Stimulated activated CD4-positive, alpha-beta T cell treated with anti-CD3 and anti-CD28 coated beads, TNF-alpha, amount 100 ng/mL, for 1 hour (primary cell): Measurements from ENCODE around the gene CLDND1.

Experiments
- DNase-seq, 3 donors: peaks; one replicate each; pipeline ENCODE4 v3.0.0-alpha.2; 2020; ENCODE audit warnings: low read depth in 3 of 3, low spot score in 1 of 3

The CLDND1 gene

DNA sequence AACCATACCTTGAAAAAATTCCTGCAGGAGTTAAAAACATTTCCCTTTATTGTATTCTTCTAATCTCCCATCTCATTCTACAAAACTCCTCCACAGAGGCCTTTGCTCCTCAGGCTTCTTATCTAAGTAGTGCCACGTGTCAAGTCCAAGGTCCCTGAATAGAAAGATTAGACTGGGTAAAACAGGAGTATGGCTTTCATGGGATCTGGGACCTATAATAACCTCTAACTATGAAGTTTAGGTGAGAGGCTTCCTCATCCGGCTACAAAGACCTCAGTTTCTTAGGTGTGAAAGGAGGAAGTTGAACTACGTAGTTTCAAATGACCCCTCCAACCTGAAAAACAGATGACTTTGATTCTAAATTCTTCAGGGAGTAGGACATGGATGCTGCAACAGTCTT lies 29.1 kb upstream of the CLDND1 start:
- no peak for DNase-seq

GRCh38 chr3:98551236-98551635 lies 28.5 kb upstream of the CLDND1 start:
- DNase-seq, result no peak

GRCh38 chr3:98550833-98551232 lies 28.1 kb upstream of the CLDND1 start:
- no peak for DNase-seq

GRCh38 chr3:98548544-98548943 lies 25.8 kb upstream of the CLDND1 start:
- DNase-seq, result no peak

DNA sequence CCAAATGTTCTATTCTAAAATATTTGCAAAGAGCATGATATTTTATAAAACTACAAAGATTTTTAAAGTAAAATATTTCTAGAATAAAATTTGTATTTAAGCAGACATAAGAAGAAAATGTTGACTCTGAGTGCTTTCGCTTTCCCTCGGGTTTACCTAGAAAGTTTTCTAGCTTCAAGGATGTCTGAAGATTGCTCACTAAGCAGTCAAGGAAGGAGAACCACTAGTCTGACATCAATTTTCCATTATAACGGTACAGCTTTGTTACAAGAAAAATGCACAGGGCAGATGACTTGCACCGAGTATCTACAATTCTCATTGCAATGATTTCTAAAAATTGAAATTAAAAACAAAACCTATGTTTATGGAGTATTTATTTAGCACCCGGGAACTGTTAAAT lies 23.2 kb upstream of the CLDND1 start:
- no peak for DNase-seq

- no peak for DNase-seq
These were observed 19.9 kb upstream of the CLDND1 start for GRCh38 chr3:98542623-98543022.

DNA sequence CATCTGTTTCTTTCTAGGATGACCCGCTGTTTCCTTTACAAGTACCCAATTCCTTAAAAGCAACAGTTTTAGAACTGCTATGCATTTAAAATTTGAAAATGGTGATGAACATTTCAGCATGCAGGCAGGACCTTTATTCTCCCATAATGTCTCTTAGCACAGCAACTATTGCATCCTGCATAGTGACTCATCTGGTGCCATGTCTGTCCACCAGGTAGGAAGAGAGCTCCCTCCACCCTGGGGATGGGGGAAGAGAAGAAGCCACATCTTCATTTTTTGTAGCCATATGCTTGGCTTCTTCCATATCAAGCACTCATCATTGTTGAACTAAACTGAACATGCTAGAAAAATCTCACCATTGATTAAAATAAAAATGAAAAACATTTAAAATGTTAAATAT lies 19.0 kb upstream of the CLDND1 start:
- DNase-seq, result no peak

GRCh38 chr3:98540346-98540745 lies 17.6 kb upstream of the CLDND1 start:
- no peak for DNase-seq

DNA sequence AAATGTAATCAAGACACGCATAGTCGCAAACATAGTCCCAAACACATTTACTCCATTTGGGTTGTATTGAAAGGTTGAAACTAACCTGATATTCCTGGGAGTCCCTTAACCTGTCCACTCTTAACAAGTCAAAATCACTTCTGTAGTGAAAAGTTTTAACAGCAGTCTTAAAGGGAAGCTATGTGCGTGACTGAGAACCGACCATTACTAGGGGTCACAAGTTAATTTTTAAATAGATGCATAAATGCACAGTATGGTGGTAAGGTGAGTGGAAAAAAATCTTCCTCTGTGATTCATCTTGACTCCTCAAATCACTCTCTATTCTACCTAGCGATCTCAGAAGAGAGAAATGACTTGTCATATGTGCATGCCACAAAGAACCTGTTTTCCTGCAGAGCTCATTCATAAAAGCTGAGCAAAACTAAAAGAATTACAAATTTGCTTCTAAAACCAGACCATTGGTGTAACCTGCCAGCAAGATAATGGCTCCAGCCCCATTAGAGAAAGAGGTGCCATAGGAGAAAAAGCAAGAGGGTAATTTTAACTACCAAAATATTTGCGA lies 13.8 kb upstream of the CLDND1 start:
- no peak for DNase-seq

DNA sequence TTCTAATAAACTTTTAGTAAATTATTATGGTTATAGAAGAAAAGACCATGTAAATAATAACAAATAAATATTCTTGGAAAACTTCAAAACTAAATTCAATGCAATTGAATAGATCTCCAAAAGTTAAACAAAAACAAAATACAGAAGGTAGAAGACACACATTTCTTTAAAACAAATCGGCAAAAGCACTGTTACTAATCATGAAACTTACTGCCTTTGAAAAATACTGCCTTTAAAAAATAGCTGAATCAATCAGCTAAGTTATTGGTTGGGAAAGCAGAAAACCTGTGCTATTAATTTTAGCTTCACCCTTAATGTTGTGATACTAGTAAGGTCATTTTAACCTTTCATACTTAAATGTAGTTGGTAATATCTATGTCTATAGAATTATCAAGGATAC lies 12.0 kb upstream of the CLDND1 start:
- no peak for DNase-seq

- DNase-seq, result no peak
These were observed 11.5 kb upstream of the CLDND1 start for GRCh38 chr3:98534168-98534567.

- DNase-seq, result no peak
These were observed 10.2 kb upstream of the CLDND1 start for GRCh38 chr3:98532709-98533571.

DNA sequence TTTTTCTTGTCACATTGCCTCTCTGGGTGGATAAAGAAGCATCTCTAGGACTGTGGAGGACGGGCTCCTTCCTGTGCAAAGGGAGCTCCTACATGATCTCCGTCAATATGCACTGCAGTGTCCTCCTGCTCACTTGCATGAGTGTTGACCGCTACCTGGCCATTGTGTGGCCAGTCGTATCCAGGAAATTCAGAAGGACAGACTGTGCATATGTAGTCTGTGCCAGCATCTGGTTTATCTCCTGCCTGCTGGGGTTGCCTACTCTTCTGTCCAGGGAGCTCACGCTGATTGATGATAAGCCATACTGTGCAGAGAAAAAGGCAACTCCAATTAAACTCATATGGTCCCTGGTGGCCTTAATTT lies 9.6 kb upstream of the CLDND1 start:
- no peak for DNase-seq

- DNase-seq, result no peak
These were observed 9.0 kb upstream of the CLDND1 start, which contains the start of gene GPR15 for GRCh38 chr3:98531622-98532274. TSS of gene GPR15 (plus strand) at chr3:98531978. CDS start at chr3:98532034, 56 bp downstream.

DNA sequence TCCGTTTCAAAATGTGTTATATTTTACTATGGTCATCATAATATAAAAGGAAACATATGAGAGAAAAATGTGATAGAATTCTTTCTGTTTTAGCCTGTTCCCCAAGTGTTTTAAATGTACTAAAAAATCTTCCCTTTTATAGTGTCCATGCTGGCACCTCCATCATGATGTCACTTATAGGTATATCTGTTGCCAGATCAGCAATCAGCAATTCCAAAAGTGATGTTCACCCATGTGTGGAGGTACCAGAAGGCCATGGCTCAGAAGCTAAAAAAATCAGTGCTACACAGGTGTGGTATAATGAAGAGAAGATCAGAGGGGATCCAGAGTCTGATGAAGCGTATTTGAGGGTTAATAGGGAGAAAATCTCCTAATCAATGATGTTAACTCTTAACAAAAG lies 8.0 kb upstream of the CLDND1 start:
- no peak for DNase-seq

GRCh38 chr3:98529856-98530459 lies 7.3 kb upstream of the CLDND1 start:
- no peak for DNase-seq

- DNase-seq, result no peak
These were observed 6.0 kb upstream of the CLDND1 start for GRCh38 chr3:98528474-98529346.

DNA sequence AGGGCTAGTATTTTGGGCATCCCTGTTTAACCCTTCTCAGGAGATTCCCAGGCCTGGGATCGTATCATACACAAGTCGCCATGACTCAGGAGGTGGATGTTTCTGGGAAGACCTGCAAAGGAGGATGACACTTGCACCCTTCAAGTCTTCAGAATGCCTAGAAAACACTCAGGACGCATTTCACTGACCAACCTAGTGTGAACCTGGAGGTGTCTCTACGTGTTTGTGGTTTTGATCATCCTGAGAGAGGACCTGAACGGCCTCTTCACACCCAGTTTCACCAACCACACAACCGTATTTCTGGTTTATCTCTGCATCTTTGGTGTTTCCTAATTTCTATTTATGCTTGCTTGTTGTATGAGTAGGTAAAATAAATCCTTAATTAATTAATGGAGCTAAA lies 2.8 kb upstream of the CLDND1 start:
- no peak for DNase-seq

- peak; percentile 11 to 27 (median 12) for DNase-seq
These were observed 682 bp downstream of the CLDND1 start for GRCh38 chr3:98521897-98522543.

DNA sequence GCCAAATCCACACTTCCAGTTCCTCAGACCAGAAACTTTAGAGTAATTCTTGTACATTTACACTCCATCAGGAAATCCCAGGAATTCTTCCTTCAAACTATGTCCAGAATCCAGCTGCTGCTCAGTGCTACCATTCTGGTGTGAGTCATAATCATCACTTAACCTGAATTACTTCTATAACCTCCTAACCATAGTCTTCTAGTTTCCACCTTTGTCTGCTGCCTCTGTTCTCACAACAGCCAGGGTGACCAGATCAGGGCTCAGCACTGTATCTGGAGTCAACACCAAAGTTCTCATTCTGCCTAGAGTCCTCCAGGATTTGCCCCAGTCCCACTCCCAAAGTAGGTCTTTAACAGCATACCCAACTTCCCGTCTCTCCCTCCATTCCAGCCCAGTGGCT lies 3.4 kb downstream of the CLDND1 start:
- no peak for DNase-seq
